HG02571 (cell line): ENCODE measurements around the gene ZSCAN22.

Experiments
- ATAC-seq: cut with Tn5 transposase; IDR thresholded peaks from one replicate; pipeline ENCODE4 v1.9.1; 2021; ENCODE audit warnings: mild to moderate bottlenecking, moderate library complexity; ENCODE audit not compliant: unreplicated experiment

The ZSCAN22 gene

DNA sequence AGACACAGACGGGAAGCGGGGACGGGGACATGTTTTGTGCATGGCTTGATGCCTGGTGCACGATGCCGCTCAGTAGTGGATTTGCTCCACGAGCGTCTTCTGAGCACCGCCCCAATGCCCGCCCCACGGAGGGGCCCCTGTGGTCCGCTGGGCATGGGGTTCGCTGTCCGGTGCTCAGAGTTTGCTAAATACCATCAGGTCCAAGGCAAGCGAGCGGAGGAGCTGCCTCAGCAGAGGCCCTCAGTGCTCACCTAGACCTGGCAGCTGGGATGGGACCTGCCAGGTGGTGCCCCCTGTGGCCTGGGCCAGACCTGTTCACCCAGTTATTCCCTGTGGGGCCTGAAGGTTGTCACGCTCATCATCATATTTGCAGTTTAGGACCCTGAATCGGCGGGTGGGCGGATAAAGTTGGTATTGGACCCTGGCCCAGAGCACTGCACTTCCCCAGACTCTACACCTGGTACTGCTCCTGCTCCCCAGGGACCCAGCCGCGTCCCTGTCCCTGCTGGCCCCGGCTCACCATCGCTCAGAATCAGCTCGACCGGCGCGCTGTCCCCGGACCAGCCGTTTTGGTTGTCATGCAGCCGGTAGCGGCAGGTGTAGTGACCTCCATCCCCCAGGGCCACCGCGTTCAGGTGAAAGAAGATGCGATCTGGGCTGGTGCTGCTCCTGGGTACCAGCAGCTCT is 24.2 kb downstream of the ZSCAN22 start:
- ATAC-seq = no peak

DNA sequence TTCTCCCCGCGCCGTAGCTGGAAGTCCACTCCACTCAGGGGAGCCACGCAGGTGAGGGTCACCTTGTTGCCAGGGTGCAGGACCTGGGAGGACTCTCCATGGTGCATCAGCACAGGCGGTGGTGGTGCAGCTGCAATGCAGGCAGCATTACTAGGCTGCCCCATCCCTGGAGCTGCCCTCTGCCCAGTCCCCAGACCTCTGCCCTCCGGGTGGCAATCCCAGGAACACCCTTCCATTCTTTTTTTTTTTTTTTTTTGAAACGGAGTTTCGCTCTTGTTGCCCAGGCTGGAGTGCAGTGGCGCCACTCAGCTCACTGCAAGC is 24.7 kb downstream of the ZSCAN22 start:
- no peak for ATAC-seq

DNA sequence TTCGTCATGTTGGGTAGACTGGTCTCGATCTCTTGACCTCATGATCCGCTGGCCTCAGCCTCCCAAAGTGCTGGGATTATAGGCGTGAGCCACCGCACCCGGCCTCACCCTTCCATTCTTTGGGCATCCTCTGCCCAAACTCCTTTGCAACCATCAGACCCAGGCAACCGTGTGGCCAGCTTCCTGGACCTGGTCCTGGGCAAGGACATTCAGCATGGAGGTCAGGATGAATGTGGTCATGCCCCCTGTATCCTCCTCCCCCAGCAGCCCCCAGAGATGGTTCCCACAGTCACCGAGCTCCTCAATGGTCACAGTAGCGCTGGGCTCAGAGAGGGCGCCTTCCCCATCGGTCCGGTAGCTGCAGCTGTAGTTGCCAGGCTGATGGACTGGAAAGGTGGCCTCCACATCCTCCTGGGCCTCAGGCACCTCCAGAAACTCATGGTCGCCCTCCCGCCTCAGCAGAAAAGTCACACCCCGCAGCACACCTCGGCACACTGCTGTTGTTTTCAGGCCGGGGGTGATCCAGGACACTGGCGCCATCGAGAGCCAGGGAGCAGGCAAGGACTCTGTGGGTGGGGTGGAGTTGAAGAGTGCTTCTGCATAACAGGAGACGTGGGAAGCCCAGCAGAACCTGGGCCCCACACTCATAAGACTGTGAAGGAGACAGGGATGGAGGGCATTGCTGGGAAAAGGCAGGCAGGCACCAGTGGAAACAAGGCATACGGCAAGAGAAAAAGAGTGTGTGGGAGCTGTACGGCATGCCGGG is 25.4 kb downstream of the ZSCAN22 start:
- ATAC-seq = no peak

DNA sequence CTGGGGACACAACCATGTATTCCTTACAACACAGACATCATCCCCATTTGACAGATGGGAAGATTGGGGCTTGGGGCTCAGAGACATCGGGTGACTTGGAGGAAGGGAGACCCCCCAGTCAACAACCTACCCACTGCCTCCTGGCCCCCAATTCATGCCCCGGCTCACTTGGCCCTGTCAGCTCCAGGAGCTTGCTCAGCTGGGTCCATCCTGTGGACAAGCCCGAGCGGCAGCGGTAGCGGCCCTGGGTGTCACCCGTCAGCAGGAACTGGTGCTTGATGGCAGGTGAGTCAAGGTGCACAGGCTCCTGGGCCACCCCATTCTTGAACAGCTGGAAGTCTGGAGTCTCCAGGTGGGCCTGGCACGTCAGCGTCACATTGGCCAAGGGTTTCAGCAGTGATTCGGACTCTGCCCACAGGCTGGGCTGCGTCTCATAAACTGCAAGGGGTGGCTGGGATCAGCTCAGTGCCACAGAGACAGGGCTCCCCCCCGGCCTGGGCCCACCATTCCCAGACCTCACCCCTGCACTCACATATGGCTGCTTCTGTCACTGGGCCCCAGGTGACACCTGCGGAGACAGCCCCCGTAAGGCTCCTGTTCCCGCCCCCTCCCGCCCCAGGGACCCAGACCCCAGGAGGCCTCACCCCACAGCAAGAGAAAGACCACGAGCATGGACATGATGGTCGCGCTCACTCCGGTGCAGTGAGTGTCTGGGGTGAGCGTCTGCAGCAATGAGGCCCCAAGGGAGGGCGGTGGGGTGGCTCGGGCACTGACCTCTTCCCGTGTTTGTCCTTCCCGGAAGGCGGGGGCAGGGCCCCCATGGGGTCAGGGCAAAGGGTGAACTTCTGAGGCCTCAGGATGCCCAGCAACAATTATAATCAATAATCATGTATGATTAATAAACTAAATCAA is 26.2 kb downstream of the ZSCAN22 start, which contains the start of gene A1BG:
A1BG (minus strand) TSS at position 733 of the 912 bp plus-strand sequence; CDS start at position 678, 55 bp downstream.
- no peak for ATAC-seq

DNA sequence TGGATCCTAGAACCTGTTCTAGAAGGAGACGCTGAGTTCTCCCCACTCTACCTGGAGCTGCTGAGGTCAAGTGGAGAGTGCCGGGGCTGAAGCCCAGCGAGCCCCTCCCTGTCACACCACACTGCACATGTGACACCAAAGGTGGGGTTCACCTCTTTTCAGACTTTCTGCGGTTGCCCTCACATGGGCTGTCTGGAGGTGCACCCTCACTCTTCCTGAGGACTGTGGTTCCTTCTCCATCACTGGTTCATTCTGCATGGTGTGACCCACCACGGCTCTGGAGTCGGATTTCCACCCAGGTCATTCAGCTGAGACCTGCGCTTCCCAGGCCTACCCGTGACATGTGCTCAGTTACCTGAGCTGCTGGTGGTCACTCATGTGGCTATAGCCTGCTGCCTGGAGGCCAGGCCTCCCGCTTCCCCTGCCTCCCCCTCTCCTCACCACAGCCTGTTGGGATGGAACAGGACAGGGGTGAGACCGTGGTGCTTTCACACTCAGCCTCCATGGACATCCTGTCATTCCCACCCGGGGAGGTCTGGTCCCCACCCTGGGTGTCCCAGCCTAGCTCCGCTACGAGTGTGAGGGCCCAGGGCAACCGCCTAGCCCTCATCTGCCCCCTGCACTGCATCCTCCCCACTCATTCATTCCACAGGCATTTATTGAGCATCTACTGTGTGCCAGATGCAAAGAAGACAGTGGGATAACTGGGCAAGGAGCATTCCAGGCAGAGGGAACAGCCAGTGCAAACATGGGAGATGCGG is 27.1 kb downstream of the ZSCAN22 start:
- ATAC-seq = no peak

DNA sequence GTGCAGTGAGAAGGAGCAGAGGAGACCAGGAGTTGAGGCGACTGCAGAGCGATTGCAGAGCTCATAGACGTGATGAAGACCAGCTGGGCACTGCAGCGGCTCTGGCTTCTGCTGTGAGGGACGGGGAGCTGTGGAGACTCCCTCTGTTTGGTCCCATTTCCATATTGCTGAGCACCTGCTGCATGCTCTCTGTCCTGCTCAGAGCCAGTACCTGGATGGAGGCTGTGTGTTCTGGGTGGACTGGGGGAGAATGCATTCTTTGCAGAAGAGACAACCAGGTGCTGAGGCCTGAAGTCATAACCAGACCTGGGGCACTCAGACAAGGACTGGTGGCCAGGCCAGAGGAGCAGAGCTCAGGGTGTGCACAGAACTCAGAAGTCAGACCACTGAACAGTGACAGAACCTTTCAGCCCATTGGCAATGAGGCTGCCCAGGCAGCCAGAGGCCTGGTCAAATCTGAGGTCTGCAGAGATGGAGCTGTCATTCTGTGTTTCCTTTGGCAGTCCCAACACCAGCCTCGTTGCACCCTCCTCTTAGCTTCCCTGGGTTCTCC is 27.8 kb downstream of the ZSCAN22 start:
- no peak for ATAC-seq

DNA sequence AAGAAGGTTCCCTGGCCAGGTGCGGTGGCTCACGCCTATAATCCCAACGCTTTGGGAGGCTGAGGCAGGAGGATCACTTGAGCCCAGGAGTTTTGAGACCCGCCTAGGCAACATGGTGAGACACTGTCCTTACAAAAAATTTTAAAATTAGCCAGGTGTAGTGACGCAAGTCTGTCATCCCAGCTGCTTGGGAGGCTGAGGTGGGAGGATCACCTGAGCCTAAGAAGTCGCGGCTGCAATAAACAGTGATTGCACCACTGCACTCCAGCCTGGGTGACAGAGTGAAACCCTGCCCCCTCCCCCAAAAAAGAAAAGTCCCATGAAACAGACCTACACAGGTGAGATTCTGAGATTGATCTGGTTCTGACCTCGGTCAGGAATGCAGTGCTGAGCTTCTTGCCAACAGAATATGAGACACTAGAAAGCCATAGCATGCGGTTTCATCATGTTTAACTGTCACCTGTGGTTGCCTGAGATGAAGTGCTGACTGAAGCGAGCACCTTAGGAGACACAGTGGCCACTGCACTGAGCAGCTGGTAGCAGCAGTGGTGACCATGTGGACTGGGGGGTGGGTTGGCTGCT is 28.5 kb downstream of the ZSCAN22 start:
- no peak for ATAC-seq

DNA sequence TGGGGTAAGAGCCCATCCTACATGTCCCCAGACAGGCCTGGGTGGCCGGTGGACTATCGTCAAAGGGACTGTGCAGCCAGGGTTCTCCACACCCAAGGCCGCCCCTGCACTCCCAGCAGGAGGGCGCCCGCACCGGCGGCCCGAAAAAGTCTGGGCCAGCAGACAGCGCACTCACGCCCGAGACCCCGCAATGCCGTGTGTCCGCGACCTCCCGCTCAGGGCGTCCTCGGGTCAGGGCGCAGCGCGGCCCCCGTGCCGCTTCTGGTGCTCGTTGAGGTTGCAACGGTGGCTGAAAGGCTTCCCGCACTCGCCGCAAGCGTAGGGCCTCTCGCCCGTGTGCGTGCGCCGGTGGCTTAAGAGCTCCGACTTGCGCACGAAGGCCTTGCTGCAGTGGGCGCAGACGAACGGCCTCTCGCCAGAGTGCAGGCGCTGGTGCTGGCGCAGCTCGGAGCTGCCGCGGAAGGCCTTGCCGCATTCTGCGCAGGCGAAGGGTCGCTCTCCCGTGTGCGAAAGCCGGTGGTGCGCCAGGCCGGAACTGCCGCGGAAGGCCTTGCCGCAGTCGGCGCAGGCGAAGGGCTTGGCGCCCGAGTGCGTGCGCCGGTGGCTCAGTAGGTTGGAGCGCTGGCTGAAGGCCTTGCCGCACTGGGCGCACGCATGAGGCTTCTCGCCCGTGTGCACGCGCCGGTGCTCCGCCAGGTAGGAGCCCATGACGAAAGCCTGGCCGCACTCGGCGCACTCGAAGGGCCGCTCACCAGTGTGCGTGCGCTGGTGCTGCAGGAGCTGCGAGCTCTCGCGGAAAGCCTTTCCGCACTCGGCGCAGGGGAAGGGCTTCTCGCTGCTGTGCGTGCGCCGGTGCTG is 29.3 kb downstream of the ZSCAN22 start:
- no peak for ATAC-seq

DNA sequence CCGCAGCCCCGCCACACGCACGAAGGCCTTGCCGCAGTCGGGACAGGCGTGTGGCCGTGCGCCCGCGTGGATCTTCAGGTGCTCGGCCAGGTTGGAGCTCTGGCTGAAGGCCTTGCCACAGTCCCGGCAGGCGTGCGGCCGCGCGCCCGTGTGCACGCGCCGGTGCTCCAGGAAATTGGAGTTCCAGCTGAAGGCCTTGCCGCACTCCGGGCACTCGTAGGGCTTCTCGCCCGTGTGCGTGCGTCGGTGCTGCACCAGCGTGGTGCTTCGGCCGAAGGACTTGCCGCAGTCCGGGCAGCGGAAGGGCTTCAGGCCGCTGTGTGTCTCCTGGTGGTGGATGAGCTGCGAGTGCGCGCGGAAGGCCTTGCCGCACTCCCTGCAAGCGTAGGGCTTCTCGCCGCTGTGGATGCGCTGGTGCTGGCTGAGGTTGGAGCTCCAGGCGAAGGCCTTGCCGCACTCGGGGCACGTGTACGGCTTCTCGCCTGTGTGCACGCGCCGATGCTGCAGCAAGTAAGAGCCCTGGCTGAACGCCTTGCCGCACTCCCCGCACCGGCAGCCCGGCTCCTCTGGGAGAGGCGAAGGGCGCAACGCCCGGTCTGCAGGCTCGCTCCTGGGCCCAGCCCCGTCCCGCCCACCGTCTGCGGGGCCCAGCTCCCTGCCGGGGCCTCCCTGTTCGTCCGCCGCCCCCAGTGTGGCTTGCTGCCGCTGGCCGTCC is 30.1 kb downstream of the ZSCAN22 start:
- no peak for ATAC-seq

DNA sequence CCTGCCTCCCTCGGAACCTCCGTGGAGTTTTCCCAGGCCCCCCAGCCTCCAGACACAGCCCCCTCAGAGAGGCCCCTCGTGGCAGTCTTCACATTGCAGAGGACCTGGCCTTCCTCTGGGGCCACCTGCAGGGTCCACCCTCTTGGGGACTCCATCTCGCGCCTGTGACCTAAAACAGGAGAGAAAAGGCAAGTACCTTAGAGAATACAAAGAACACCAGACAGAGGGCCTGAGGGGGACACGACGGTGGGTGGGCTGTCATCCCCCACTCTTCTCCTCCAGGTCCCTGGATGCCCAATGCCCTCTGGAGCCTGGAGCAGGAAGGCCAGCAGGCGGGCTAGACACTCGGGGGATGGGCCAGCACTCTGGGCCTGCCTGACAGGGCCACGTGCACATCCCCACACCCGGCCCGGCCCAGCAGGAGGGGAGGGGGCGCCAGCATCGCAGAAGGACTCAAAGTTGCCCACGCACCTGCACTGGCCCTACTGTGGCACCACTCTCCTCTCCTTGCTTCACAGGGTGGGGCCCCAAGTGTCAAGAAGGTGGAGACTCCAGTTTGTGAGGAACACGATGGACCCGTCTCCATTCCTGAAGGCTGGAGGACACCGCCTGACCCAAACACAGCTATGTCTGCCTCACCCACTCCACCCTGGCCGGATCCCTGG is 30.8 kb downstream of the ZSCAN22 start:
- ATAC-seq = no peak

DNA sequence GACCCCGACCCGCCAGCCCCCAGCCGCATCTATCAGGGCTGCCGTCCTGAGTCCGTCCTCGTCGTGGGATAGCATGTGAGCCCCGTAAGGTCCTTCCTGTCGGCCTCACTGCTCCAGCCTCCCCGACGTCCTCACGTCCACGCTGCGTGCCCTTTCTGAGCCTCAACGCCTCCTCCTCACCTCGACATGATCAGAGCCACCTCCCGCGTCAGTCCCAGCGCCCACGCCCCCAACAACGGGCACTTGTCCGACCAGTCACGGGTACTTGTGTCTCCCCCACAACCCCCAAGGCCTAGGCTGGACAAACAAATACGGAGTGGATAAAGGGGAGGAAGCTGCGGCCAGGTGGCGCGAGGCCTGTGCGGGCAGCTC is 35.1 kb downstream of the ZSCAN22 start:
- peak; percentile 5 for ATAC-seq

DNA sequence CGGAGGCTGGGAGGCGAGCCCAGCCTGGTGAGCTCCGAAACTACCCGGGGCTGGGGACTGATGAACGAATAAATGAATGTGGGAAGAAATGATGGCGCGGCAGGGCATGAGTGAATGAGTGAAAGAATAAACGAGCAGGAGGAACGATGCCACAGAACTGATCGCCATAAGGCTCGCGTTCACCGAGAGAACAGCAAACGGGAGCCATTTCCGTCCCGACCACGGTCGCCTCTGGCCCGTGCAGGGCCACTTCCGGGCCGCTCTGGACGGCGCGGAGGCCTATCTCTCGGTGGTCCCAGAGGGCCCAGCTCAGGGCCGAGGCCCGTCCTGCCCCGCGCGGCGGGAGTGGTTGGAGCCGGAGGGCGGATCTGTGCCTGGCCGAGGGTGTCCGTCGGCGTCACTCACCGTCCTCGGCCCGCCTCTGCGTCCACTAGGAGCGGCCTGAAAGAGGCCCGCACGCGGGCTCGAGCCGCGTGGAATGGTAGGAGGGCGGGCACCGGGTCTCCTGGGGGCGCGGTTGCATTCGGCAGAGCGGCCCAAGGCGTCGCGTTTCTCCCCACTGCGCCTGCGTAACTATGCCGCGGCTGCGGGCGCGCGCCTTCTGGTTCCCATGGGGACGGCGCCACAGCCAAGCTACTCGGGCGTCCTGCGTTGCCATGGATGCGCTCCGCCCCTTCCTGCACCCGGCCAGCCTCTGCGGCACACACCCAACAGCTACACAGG is 35.6 kb downstream of the ZSCAN22 start, which contains the start of gene ZNF497:
ZNF497 (minus strand) TSS at position 480 of the 723 bp plus-strand sequence. CDS start 5,116 bp downstream, outside the sequence.
- peak; percentile 89 for ATAC-seq

DNA sequence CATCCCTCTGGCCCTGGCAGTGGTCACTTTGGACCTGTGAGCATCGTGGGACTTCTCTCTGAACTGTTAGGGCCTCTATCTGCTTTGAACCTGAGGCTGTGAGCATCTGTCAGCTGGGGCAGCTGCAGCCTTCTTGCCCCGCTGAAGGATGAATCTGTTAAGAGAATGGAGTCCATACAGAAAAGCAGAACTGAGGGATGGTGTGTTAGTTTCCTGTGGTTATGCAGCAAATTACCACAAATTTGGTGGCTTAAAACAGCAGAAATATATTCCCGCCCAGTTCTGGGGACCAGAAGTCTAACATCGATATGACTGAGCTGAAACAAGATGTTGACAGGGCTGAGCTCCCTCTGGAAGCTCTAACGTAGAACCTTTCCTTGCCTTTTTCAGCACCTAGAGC is 37.4 kb downstream of the ZSCAN22 start:
- ATAC-seq = no peak

DNA sequence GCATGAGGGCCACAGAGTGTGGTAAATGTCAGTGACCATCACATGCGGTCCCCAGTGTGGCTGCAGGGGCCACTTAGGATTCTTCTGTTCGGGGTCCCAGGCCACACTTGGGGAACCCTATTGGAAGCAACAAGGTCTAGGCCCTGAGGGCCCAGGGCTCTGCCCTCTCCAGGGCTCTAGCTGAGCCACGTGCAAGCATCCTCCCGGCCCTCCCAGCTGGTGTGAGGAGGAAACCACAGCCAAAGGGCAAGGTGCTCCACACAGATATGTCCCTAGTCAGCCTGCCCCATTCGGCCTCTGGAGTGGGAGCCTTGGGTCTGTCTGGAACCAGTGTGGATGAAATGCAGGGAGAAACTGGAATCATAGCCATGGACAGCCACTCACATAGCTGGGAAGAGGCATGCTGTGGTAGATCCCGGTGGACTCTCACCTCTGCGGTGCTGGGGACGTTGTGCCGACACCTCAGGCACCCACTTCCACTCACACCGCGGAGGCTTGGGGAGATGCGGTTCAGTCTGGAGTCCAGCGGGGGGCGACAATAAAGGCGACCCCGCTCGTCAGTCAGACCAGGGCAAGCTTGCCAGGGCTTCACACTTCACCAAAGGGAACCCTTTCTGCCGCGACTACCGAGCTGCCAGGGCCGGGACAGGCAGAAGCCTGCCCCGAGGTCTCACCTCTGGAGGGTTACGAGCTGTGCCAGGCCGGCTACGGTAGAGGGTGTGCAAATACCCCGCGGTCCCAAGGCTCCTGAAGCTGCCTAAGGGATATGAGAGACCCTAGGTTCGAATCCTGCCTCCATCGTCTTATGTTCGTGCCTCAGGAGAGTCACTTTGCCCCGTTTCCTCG is 40.0 kb downstream of the ZSCAN22 start:
- no peak for ATAC-seq

DNA sequence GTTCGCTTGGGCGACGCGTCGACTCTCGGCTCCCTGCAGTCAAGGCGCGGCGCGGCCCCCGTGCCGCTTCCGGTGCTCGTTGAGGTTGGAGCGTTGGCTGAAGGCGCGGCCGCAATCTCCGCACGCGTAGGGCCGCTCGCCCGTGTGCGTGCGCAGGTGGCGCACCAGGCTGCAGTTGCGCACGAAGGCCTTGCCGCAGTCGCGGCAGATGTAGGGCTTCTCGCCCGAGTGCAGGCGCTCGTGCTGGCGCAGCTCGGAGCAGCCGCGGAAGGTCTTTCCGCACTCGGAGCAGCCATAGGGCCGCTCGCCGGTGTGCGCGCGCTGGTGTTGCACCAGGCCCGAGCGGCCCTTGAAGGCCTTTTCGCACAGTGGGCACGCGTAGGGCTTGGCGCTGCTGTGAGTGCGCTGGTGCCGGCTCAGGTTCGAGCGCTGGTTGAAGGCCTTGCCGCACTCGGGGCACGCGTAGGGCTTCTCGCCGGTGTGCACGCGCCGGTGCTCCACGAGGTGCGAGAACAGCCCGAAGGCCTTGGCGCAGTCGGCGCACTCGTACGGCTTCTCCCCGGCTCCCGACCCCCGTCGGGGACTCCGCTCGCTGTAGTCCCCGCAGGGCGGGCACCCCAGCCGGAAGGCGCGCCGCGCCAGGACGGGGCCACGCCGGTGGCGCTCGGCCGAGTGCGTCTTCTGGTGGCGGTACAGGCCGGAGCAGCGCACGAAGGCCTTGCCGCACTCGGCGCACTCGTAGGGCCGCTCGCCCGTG is 41.1 kb downstream of the ZSCAN22 start:
- no peak for ATAC-seq
